HL-60 (cell line): ENCODE results near the gene ADCY5.

Experiments
- DNase-seq, 2 experiments: peaks; one replicate each; pipeline ENCODE4 v3.0.0-alpha.2; 2010 to 2020; ENCODE audit warnings: low read depth in 1 of 2, low spot score in 1 of 2
- H3K27ac ChIP-seq: fragments of 250-450 bp; sonication (Bioruptor Pico); replicated peaks from 2 replicates; pipeline ENCODE4 v1.5.1; 2020; ENCODE audit warnings: mild to moderate bottlenecking, moderate library complexity
- H3K27me3 ChIP-seq: fragments of 250-450 bp; sonication (Bioruptor Pico); 2 replicates; pipeline ENCODE4 v1.5.1; 2021; ENCODE audit warnings: mild to moderate bottlenecking, moderate library complexity; ENCODE audit not compliant: insufficient read depth, poor library complexity, severe bottlenecking
- H3K4me3 ChIP-seq: replicated peaks from 2 replicates; pipeline ENCODE4 v1.5.1; 2011; ENCODE audit warnings: mild to moderate bottlenecking, control low read depth, low read length; ENCODE audit not compliant: insufficient read depth
- CTCF ChIP-seq: IDR thresholded peaks from one replicate; pipeline ENCODE4 v1.5.1; 2011; ENCODE audit warnings: low read length, control low read depth, inconsistent platforms; ENCODE audit not compliant: insufficient read depth
- GABPA ChIP-seq: IDR thresholded peaks from 2 replicates; pipeline ENCODE4 v1.6.1; 2012; ENCODE audit warnings: low read depth
- POLR2AphosphoS5 ChIP-seq: IDR thresholded peaks from 2 replicates; pipeline ENCODE4 v1.6.1; 2012; ENCODE audit warnings: low read depth
- REST ChIP-seq: IDR thresholded peaks from 2 replicates; pipeline ENCODE4 v1.6.1; 2012; ENCODE audit warnings: low read depth; ENCODE audit not compliant: insufficient replicate concordance
- SPI1 ChIP-seq: IDR thresholded peaks from 2 replicates; pipeline ENCODE4 v1.6.1; 2012; ENCODE audit warnings: low read depth, mild to moderate bottlenecking, borderline replicate concordance

The ADCY5 gene

GRCh38 chr3:123485551-123485950, 36.7 kb upstream of the ADCY5 start:
- H3K27me3 ChIP-seq: no peaks in the 10 kb centered on the region
- no peak for DNase-seq
- no peak overlapping the region for H3K4me3 ChIP-seq
- TF ChIP-seq GABPA: no peak
- TF ChIP-seq CTCF: no peak
- no peak for TF ChIP-seq POLR2AphosphoS5
- TF ChIP-seq SPI1: no peak
- no peak for TF ChIP-seq REST
- H3K27ac ChIP-seq: no peak overlapping the region

GRCh38 chr3:123483146-123483545, 34.3 kb upstream of the ADCY5 start:
- no peak for DNase-seq
- no peaks in the 10 kb centered on the region for H3K27me3 ChIP-seq
- no peak for TF ChIP-seq GABPA
- no peak for TF ChIP-seq POLR2AphosphoS5
- TF ChIP-seq REST: no peak
- no peak for TF ChIP-seq CTCF
- TF ChIP-seq SPI1: no peak
- H3K27ac ChIP-seq: no peak overlapping the region
- H3K4me3 ChIP-seq: no peak overlapping the region

- no peaks in the 10 kb centered on the region for H3K27me3 ChIP-seq
- TF ChIP-seq REST (no peak), GABPA (no peak), SPI1 (no peak), CTCF (no peak), POLR2AphosphoS5 (no peak)
- no peak overlapping the region for H3K4me3 ChIP-seq
- DNase-seq: no peak
- H3K27ac ChIP-seq: no peak overlapping the region
Observed at GRCh38 chr3:123481722-123482457, 33.0 kb upstream of the ADCY5 start.
